Activated CD4-positive, alpha-beta T cell treated with anti-CD3 and anti-CD28 coated beads for 48 hours (primary cell): ENCODE data around the gene PNMA8A.
"Not testable (repeated sequence)": the region's sequence is repeated elsewhere in the genome, so short reads cannot be mapped to it uniquely, and the experiment has no call there.

ENCODE experiments used
- DNase-seq: peaks from one replicate; pipeline ENCODE4 v3.0.0-alpha.2; 2020

The PNMA8A gene

DNA sequence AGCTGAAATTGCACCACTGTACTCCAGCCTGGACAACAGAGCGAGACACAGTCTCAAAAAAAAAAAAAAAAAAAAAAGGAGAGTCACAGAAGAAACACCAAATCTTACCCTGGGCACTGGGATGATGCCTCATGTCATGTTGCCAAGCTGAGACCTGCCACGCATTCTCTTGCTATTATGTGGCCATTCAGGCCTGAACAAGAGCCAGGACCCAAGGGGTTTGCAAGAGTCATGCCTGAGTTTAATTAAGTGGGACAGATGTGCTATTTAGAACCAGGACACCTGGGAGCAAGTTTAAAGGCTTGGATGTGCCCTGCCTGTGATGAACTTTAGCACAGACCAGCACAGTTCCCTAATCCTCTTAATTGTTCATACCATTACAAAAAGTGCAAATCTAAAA, 9.8 kb downstream of the PNMA8A start:
- DNase-seq, result no peak

DNA sequence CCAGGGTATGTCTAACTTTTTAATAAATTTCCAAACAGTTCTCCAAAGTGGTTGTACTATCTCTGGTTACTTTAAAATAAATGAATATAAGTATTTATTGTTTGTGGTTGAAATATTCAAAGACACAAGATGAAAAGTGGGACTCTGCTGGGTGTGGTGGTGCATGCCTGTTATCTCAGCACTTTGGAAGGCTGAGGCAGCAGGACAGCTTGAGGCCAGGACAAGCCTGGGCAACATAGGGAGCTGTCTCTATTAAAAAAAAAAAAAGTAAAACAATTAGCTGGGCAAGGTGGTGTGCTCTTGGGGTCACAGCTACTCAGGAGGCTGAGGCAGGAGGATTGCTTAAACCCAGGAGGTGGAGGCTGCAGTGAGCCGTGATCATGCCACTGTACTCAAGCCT, 10.4 kb downstream of the PNMA8A start:
- DNase-seq, result no peak

DNA sequence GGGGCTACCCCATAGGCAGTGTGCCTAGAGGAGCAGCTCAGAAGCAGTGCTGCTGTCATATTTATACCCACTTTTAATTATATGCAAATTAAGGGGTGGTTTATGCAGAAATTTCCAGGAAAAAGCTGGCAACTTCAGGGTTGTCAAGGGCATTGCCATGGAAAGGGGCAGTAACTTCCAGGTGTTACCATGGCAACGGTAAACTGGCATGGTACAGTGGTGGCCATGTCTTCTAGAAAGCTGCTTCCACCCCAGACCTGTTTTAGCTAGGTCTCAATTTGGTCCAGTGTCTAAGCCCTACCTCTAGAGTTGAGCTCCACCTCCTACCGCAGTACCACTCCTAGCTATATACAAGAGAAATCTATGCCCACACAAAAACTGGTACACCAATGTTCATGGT, 11.3 kb downstream of the PNMA8A start:
- DNase-seq, result no peak

DNA sequence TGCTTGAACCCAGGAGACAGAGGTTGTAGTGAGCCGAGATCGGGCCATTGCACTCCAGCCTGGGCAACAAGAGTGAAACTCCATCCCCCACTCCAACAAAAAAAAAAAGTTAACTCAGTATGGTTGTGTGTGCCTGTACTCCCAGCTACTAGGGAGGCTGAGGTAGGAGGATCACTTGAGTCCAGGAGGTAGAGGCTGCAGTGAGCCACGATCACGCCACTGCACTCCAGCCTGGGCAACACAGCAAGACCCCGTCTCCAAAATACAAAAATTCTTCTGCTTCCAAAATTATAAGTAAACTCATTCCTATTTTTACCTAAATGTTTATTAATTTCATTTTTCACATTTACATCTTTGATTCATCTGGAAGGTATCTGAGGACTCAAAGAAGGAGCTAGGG, 14.4 kb downstream of the PNMA8A start:
- DNase-seq, result no peak

DNA sequence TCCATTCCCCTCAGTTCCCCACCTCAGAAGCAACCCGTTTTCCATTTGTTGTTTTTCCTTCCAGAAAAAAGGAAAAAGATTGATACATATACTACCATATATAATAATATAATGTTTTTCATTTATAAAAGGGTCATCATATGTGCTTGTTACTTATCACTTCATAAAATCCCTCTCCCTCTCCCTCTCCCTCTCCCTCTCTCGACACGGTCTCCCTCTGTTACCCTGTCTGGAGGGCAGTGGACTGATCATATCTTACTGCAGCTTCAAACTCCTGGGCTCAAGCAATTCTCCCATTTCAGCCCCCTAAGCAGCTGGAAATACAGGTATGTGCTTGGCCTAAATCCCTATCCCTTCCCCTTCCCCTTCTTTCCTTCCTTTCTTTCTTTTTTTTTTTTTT, 17.1 kb downstream of the PNMA8A start:
- DNase-seq, result no peak

DNA sequence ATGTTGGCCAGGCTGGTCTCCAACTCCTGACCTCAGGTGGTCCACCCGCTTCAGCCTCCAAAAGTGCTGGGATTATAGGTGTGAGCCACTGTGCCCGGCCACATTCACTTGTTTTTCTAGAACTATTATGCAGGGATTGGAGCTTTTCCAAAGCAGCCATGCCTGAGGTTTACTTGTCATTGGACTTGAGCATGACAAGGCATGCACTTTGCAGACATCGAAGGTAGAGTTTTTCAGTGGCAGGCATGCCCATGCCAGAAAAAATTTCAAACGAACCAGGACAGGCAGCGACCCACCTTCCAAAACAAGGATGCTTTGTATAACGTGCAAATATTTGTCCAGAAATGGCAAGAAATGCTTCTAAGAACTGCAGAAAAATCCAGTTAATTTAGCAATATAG, 17.7 kb downstream of the PNMA8A start:
- no peak for DNase-seq

DNA sequence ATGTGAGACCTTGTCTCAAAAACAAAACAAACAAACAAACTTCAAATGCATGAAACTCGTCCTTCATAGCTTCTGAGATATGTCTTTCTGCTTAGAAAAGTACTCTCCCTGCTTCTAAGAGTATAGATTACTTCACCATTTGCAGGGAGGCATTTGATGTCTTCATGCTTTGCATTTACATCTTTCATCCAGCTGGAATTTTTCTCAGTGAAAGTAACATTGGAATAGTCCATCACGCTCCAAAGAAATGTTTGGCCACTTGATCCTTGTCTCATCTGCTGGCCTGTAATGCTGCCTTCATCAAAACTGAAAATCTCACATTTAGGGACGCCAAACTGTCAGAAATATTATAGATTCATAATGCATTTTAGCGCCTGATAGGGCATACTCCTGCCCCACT, 19.2 kb downstream of the PNMA8A start:
- DNase-seq, result no peak

DNA sequence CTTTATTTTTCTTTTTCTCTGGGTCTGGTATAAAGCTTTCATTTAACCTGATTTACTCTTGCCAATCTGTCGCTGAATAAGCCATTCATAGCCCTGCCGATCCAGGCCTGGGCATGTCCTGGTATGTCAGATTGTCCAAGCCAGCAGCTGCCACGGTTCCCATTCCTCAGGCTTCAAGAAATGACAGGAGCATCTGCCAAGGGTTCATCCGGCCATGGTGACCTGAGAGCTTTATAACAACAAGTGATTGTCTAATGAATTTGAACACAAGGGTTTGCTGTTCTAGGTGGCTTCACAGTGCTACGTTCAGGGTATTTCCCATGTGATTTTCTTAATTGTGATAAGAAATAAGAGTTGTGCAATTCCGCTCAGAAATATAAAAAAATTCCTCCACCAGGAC, 20.0 kb downstream of the PNMA8A start:
- no peak for DNase-seq

DNA sequence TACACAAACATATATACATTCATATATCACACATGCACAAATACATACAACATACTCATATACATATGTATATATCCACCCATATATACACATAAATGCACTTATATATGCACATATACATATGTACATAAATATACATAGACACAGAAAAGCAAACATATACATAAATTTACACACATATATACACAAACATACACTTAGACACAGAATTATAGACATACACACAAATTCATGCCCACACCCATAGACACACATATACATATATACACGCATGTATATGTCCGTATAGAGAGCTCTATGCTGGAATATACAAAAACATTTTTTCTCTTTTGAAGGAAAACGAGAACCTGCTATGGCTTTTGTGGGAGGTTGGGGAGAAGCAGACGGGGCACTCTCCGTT, 20.6 kb downstream of the PNMA8A start:
- DNase-seq, result no peak

DNA sequence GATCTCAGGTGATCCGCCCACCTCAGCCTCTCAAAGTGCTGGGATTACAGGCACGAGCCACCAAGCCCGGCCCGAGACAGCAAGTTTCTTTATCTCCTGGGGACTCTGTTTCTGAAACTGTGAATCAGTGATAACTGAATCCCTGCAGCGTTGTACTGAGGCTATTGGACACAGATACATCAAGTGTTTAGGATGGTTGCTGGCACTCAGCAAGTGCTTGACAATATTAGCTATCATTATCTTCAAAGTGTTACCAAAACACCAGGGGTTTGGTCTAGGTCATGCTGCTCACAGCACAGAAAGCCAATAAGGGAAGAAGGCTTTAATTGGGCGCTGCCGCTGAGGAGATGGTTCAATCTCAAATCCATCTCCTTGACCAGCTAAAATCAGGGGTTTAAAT, 22.1 kb downstream of the PNMA8A start:
- no peak for DNase-seq

DNA sequence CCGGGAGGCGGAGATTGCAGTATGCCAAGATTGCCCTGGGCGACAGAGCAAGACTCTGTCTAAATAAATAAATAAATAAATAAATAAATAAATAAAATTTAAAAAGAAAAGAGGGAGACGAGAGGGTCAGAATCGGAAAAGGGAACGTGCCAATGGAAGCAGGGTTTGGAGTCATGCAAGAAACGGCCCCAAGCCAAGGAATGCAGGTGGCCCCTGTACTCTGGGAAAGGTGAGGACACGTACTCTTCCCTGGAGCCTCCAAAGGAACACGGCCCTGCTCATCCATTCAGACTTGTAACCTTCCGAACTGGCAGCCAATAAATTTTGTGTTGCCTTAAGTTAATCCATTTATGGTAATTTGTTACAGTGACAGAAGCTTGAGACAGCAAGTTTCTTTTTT, 22.8 kb downstream of the PNMA8A start:
- DNase-seq, result no peak

DNA sequence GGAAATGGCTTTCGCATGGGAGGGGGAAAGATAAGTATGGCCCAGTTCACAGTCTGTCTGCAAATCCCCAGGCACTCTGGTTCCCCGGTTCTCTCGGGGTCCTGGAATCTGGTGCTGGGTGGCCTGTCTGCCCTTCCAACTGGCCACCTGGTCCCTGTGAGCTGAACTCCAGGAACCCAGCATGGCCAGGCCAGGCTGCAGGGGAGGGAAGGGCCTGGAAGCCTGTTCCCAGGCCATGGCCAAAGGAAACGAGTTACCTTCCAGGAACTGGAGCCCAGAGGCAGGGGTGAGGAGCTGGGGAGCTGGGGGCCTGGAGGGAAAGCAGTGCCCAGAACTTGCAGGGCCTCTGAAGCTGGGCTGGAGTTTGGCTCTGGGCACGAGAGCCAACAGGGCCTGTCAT, 23.5 kb downstream of the PNMA8A start:
- no peak for DNase-seq

DNA sequence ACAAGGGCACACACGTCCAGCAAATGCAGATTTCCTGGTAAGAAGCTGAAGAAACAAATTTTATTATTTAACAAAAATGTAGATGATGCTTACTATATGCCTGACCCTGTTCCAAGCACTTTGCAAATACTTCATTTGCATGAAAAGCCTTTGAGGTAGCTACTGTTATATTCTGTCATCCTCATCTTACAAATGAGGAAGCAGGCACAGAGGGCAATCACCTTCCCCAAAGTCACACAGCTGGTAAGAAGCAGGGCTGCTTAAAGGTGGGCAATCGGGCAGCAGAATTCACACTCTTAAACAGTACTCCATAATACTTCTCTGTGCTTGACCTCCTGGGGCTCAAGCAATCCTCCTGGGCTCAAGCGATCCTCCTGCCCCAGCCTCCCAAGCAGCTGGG, 24.4 kb downstream of the PNMA8A start:
- no peak for DNase-seq

DNA sequence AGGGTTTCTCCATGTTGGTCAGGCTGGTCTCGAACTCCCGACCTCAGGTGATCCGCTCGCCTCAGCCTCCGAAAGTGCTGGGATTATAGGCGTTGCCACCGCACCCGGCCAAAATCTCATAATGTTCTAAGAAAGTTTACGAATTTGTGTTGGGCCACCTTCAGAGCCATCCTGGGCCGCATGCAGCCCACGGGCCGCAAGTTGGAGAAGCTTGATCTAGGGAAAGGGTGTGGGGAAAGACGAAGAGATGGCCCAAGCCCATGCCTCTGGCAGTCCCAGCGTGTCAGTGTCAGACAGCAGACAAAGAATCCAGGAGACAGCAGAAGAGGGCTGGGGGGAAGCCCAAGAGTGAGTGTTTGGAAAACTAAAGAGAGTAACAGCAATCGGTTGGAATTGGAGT, 25.3 kb downstream of the PNMA8A start:
- no peak for DNase-seq

DNA sequence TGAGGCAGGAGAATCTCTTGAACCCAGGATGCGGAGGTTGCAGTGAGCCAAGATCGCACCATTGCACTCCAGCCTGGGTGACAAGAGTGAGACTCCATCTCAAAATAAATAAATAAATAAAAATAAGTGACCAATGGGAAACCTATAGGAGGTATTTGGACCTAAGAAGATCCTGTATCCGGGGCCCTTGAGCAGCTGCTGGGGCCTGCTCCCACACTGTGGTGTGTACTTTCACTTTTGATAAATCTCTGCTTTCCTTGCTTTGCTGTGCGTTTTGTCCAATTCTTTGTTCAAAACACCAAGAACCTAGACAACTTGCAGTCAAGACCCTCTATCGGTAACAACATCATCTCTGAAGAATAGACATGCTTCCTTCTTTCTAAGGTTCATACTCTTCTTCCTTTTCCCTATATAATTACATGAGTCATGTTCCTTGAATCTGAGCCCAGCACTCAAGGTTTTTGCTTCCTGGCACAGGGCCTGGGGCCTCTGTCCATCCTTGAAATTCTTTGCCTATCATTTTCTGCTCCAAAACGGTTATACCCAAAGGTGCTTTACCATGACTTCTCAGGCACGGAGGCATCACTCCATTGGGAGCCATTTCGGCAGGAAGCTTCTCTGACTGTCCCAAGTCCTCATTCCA, 28.4 kb downstream of the PNMA8A start:
- DNase-seq, result no peak

DNA sequence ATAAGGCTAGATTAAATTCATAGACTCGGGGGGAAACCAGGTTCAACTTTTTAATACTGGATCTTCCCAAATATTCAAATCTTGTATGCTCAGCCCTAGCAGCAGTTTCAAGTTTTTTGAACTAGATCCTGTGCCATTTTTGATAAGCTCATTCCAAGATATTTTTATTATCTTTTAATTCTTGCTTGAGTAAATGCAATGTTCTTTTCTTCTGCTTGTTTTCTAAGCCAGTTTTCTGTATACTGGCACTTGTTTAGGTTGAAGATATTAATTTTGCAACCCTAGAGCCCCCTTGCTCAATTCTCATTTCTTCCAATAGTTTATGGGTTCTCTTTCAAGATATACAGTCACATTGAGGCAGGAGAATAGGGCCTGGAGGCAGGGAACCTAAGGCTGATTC, 29.5 kb downstream of the PNMA8A start:
- no peak for DNase-seq

DNA sequence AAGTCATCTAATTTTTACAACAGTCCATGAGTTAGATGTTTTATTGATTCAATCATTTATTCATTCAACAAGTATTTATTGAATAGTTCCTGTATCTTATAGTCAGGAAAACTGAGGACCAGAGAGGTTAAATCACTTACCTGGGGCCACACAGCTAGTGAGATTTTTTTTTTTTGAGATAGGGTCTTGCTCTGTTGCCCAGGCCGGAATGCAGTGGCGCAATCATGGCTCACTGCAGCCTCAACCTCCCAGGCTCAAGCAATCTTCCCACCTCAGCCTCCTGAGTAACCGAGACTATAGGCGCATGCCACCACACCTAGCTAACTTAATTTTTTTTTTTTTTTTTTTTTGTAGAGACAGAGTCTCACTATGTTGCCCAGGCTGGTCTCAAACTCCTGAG, 35.7 kb downstream of the PNMA8A start:
- DNase-seq, result not testable (repeated sequence)

DNA sequence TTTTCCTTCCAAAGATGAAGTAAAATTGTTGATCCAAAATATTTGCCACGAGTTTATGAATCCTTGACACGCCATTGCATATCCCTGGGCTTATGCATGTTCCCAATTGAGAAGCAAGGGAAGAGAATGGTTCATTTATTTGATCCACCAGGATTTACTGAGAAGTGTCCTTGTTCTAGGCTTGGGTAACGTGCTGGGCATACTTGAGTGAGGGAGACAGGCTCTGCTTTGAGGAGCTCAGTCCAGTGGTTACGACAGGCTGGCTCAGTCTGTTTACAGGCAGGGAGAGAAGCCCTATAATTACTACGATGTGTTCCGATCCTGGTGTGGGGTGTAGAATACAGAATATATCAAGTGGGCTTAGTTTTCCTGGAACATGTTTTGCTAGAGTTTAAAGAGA, 36.4 kb downstream of the PNMA8A start:
- DNase-seq, result no peak

DNA sequence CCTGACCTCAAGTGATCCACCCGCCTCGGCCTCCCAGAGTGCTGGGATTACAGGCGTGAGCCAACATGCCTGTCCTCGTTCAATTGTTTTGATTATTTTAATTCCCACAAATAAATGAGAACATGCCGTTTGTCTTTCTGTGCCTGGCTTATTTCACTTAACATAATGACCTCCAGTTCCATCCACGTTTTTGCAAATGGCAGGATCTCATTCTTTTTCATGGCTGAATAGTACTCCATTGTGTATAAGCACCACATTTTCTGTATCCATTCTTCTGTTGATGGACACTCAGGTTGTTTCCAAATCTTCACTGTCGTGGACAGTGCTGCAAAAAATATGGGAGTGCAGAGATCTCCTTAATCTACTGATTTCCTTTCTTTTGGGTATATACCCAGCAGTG, 37.9 kb downstream of the PNMA8A start:
- not testable (repeated sequence) for DNase-seq

DNA sequence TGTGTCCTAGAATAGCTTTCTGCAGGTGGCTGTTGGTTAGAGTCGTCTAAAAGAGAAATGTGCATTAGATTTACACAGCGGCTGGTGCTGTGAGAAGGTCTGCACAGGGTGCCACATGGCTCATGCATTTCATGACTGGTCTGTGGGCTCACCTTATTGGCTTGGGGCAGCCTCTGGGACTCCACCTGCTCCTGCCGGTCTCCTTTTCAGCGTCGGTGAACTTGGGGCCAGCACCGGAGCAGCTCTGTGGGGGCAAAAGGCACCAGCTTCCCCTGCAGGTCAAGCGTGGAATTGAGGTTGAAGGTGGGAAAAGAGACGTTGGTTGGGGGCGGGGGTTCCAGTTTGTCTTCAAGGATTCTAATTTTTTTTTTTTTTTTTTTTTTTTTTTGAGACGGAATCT, 39.5 kb downstream of the PNMA8A start:
- DNase-seq, result no peak

DNA sequence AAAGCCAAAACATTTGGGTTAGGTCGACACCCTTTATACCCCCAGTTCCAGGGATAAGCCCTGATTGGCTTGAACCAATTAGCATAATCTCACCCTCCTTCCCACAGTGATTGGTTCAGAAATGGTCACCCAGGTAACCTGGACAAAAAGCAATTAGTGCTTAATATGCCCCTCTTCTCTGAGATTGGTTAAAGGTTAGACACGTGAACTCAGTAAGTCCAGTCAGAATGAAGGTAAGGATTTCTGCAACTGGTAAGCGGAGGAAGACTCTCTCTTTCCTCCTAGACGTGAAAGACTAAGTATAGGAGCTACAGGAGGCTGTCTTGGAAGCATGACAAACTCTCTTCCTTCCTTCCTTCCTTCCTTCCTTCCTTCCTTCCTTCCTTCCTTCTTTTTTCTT, 41.4 kb downstream of the PNMA8A start:
- no peak for DNase-seq

DNA sequence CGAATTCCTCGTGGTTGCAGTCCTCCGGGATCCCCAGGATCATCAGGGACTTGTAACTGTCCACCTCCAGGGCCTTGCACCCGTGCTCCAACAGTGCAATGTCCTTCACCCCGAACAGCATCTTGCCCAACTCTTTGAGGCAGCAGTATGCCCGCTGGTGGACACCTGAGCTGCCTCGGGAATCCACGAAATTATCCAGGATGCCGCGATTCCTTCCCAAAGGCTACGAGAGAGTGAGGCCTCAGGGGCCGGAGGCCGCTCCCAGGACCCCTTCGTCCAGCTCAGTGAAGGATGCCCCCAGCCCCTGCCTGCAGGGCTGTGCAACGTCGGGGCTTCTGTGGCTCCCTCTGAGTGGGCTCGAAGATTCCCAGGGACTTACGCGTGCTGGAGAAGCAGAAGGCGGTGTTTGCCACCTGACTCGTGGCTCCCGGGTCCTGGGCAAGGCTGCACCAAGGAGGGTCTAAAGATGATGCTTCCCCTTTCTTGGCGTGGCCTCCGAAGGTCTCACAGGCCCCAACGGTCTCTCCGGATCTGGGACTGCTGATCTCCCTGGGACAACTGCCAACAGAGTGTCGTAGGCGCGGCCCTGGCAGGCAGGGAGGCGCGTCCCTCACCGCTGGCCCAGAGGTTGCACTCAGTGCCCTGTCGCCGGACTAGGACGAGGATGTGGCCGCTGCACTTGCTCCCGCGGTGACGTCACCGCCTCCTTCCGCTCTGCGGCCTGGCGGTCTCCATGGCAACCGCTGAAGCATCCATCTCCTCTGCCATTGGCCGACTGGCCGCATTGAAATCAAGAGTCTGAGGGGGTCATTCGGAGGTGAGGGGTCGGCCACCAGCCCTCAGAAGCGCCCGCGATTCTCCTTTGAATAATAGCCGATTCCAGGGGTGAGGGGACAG, 42.9 kb downstream of the PNMA8A start, which contains the start of gene PNMA8C:
TSS of gene PNMA8C (minus strand) at position 698 of the 897 bp plus-strand sequence. CDS start at position 121, 577 bp downstream.
- DNase-seq, result peak; percentile 63

DNA sequence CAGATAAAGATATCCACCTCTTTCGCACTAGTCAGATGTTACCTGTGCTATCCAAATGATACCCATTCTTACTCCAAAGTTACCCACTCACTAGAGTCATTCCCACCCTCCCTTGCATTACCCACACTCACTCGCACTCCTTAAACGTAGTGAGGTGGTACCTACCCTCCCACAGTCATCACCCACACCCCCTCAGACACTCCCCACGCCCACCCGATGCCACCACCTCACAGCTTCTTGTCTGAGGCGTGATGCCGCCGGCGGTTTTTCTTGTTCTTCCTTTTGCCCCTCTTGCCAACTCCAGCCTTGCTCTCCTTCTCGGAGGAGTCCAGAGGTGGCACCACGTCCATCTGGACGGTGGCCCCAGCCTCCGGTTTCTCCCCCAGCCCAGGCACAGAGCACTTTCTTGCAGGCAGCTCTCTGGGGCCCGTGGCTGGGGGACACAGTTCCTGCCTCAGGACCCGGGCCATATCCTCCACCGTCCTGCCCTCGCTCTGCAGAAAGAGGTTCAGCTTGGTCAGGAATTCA, 43.8 kb downstream of the PNMA8A start:
- no peak for DNase-seq

DNA sequence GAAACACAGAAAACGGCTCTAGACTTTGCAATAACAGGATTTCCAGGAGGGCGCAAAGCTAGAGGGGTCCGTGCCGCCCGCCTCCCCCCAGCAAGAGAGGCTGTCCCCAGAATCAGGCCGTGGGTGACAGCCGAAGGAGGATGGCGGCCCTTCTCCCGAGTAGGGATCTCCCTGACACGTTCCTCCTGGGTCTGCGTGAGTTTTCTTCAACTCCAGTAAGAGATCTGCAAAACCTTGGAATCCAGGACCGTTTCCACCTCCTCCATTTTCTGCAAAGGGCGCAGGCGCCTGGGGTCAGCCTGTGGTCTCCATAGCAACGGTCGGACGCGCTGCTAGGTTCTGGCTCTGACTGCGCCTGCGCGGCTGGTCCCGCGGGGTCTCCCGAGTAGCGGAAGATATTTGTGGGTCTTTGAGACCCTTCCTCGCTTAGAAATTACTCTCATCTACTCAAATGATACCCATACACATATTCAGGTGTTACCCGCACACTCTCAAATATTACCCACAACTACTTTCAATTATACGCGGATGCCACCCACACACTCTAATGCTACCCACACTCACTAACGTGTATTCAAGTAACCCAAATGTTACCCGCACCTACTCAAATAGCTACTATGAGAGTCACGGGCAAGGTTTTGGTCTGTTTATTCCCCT, 44.7 kb downstream of the PNMA8A start:
- peak; percentile 54 for DNase-seq
